ENCODE results near the gene ALDOB.

DNA sequence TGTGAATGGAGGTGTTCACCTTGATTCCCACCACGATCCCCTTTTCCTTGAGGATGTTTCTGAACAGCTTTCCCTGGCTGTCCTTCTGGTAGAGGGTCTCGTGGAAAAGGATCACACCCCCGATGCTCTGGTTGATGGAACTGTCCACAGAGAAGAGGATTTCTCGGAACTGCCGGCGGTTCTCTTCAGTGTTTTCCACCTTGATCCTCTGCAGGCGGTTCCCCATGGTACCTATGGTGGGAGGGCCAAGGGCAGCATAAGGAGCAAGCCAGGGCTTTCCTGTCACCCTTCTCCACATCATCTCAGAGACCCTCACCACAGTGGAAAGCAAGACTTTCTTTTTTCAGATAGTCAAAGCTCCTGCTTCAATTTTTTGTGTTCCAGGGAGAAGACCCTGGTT is 5.8 kb downstream of the ALDOB start:
- TF ChIP-seq NPAS2 (CRISPR knock-in tag; IDR thresholded peaks at IDR 0.05; ENCODE audit: borderline replicate concordance), result no peak
- no peak for TF ChIP-seq POLR2A (IDR thresholded peaks at IDR 0.05; ENCODE audit: low read length)
- TF ChIP-seq, protein P1, sequence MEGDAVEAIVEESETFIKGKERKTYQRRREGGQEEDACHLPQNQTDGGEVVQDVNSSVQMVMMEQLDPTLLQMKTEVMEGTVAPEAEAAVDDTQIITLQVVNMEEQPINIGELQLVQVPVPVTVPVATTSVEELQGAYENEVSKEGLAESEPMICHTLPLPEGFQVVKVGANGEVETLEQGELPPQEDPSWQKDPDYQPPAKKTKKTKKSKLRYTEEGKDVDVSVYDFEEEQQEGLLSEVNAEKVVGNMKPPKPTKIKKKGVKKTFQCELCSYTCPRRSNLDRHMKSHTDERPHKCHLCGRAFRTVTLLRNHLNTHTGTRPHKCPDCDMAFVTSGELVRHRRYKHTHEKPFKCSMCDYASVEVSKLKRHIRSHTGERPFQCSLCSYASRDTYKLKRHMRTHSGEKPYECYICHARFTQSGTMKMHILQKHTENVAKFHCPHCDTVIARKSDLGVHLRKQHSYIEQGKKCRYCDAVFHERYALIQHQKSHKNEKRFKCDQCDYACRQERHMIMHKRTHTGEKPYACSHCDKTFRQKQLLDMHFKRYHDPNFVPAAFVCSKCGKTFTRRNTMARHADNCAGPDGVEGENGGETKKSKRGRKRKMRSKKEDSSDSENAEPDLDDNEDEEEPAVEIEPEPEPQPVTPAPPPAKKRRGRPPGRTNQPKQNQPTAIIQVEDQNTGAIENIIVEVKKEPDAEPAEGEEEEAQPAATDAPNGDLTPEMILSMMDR (IDR thresholded peaks at IDR 0.05), result no peak
- TF ChIP-seq EP300 (IDR thresholded peaks at IDR 0.05), result no peak
- TF ChIP-seq KDM1A (IDR thresholded peaks at IDR 0.05; ENCODE audit: low read depth), result no peak
- TF ChIP-seq, protein P2, sequence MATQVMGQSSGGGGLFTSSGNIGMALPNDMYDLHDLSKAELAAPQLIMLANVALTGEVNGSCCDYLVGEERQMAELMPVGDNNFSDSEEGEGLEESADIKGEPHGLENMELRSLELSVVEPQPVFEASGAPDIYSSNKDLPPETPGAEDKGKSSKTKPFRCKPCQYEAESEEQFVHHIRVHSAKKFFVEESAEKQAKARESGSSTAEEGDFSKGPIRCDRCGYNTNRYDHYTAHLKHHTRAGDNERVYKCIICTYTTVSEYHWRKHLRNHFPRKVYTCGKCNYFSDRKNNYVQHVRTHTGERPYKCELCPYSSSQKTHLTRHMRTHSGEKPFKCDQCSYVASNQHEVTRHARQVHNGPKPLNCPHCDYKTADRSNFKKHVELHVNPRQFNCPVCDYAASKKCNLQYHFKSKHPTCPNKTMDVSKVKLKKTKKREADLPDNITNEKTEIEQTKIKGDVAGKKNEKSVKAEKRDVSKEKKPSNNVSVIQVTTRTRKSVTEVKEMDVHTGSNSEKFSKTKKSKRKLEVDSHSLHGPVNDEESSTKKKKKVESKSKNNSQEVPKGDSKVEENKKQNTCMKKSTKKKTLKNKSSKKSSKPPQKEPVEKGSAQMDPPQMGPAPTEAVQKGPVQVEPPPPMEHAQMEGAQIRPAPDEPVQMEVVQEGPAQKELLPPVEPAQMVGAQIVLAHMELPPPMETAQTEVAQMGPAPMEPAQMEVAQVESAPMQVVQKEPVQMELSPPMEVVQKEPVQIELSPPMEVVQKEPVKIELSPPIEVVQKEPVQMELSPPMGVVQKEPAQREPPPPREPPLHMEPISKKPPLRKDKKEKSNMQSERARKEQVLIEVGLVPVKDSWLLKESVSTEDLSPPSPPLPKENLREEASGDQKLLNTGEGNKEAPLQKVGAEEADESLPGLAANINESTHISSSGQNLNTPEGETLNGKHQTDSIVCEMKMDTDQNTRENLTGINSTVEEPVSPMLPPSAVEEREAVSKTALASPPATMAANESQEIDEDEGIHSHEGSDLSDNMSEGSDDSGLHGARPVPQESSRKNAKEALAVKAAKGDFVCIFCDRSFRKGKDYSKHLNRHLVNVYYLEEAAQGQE (IDR thresholded peaks at IDR 0.05), result no peak
- TF ChIP-seq, protein P3, sequence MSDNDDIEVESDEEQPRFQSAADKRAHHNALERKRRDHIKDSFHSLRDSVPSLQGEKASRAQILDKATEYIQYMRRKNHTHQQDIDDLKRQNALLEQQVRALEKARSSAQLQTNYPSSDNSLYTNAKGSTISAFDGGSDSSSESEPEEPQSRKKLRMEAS (IDR thresholded peaks at IDR 0.05), result no peak
- no peak for TF ChIP-seq RFX5 (IDR thresholded peaks at IDR 0.05)
- TF ChIP-seq EHMT2 (IDR thresholded peaks at IDR 0.05; ENCODE audit: low read depth), result no peak
- no peak for TF ChIP-seq RAD21 (conservative IDR thresholded peaks at IDR 0.05 in 1 of 2, IDR thresholded peaks at IDR 0.05 in 1 of 2)
- TF ChIP-seq JUNB (IDR thresholded peaks at IDR 0.05), result no peak
- TF ChIP-seq CEBPB (IDR thresholded peaks at IDR 0.05), result no peak
- TF ChIP-seq MAZ (IDR thresholded peaks at IDR 0.05; ENCODE audit: borderline replicate concordance, low read depth, low read length), result no peak

Measured in A549 (cell line).